NCI-H2227 treated with DMSO at 0.1 percent for 48 hours (cell line): Measurements from ENCODE around the gene STAT4.
A peak's percentile ranks its signal among the peaks of the same experiment; 100 is the strongest.

ENCODE experiments used
- DNase-seq: peaks from one replicate; lab custom pipeline; 2025; lab: John Stamatoyannopoulos, UW

The STAT4 gene

GRCh38 chr2:191173206-191173605 is 22.4 kb upstream of the STAT4 start:
- no peak for DNase-seq

DNA sequence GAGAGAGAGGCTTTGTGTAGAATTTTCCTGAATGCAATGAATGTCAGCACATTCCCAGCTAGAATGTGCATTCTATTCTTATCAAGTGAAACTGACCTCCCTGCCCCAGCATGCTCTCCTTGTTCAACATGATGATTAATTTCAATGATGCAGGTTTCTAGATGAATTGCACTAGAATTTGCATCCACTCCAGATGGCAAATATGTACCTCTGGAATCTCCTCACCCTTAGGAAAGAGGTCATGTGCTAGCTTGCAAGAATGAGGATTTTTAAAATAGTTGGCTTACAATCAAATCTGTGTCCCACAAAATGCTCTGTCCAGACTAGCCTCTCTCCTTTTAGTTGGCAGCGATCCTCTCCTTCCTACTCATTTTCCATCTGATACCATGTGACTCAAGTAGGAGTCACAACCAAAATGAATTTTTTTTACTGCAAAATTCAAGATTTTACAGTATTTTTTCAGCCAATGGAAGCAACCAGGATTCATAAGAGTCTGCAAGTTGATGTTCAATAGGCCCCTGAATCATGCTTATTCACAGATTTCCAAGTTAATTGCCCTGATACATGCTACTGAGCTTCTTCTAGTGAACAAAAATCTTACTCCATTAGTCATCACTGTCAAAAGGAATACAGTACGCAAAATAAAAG is 21.0 kb upstream of the STAT4 start:
- DNase-seq, result no peak

DNA sequence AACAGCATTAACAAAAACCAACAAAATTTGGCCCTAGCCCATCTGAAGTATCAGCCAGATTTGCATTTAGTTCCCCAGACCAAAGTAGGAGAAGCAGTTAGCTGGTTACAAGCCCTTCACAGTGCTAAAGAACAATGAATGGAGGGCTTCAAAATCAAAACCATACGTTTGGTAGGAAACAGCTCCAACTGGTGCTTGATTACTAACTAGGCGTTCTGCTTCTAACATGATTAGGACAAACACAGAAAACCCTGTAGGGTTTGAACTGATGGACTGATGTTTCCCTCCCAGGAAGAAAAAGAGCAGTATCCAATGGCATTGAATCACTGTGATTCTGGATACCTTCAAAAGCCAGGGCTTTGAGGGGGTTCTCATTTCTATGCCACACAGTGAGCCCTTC is 20.5 kb upstream of the STAT4 start:
- DNase-seq, result no peak

- no peak for DNase-seq
Observed at GRCh38 chr2:191170773-191171172, 20.0 kb upstream of the STAT4 start.

- no peak for DNase-seq
Observed at GRCh38 chr2:191170301-191170636, 19.5 kb upstream of the STAT4 start.

DNA sequence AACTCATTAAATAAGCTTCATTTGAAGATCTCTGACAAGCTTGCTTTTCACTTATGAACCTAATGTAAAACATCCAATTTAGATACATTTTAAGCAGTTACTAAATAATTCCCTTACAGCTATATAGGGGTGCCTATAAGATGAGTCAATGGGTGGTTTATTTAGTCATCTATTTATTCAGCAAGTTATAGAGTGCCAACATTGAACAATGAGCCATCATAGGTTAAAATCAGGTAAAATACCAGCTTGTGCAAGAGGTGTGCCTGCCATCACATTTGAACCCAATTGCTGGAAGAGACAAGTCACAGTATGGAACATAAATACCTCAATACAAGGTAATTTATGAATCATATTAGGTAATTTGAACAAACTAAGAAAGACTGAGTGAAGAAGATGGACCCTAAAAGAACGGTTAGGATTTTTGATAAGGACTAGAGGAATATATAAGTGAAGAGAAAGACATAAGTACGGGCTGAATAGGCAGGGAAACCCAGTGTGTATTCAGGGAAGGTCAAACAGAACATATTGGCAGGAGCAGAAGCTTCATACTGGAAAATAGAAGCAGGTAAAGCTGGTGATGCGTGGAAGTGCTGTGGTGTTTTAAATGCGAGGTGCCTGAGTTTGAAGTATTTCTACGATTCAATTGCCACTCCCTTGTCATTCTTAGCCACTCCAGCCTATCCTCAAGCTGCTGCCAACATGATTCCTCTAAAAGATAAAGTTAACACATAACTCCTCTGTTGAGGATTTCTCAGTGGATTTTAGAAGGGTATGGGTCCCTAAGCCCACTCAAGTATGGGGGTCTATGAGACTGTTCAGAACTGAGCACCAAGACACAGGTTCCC is 18.9 kb upstream of the STAT4 start:
- DNase-seq, result no peak

GRCh38 chr2:191167766-191168165 is 17.0 kb upstream of the STAT4 start:
- DNase-seq, result no peak

GRCh38 chr2:191166756-191167445 is 16.1 kb upstream of the STAT4 start:
- no peak for DNase-seq

GRCh38 chr2:191166111-191166755 is 15.4 kb upstream of the STAT4 start:
- DNase-seq, result no peak

DNA sequence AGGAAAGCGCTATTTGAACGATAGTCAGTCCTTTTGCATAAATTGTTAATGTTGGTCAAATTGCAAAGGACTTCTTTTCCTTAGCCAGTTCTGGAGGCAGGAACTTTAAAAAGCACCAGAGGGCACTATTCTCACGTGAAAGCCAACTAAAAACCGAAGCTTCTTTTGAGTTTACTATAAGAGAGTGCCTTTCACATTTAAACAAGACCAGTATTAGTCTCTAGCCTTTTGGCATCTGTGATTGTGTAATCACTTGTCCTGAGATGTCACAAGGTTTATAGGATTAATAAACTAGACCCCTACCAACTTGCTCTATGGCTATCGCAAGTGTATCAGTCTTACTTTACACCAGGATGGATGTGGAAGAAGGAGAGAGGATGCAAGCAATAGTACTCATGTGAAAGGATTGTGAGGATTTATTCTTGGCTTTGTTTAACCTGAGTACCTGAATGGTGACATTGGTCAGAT is 14.4 kb upstream of the STAT4 start:
- peak; percentile 60 for DNase-seq

- DNase-seq, result no peak
Observed at GRCh38 chr2:191158747-191159146, 8.0 kb upstream of the STAT4 start.

DNA sequence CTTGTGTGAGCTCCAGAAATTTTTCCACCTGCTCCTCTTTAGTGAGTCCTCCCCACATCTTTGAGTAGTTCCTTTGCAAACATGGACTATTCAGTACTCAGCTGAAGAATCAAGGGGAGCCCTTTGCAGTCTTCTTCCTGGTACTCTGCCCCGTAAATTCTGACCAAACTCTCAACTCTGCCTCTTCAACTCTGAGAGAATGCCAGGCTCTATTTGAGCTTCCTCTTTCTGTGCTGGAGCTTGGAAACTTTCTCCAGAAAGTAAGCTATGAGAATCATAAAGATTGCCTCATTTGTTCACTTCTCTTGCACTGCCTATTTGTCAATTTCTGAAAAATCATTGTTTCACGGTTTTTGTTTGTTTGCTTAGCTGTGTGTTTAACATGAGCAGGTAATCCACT is 7.4 kb upstream of the STAT4 start:
- DNase-seq, result no peak

GRCh38 chr2:191155608-191156071 is 4.8 kb upstream of the STAT4 start:
- DNase-seq, result peak; percentile 46

DNA sequence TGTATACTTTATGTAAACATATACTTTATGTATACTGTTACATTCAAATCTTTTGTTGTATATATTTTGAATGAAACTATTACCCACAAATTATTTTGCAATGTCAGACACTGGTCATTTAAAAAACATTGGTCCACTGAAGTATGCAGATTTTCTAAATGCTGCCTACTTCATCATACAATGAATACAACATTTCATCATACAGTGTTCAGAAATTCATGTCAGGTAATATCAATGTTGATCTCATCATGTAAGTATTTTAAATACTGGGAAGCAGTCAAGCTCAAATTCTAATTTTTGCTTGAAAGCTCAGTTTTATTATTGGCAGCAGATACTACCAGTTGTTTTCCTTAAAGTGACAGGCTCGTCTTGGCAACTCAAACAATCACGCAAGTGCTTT is 2.9 kb upstream of the STAT4 start:
- no peak for DNase-seq

DNA sequence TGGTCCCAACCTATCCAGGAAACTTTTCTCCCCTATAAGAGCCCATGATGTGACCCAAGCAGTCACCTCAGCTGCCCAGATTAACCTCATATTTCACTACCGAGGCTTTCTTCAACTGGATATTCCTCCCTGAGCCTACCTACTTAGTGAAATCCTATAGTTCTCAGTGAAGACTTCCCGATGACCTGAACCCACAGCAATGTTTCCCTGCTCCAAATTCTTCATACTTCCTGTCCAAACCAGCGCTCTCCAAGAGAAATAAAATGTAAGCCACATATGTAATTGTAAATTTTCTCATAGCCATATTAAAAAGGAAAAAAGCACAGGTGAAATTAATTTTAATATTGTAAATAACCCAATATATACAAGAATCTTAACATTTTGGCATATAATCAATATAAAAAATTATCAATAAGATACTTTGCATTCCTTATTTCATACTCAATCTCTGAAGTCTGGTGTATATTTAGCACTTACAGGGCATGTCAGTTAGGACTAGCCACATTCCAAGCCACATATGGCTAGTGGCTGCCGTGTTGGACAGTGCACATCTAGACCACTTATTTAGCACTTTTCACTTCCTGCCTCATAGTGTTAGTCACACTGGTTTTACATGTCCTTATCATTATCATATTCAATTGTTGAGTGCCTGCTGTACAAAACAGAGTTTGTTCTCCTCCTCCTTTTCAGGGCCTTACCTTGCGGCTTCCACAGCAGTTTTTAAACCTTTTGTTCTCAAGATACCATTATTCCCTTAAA is 1.9 kb upstream of the STAT4 start:
- no peak for DNase-seq

GRCh38 chr2:191151331-191151730 is 537 bp upstream of the STAT4 start:
- no peak for DNase-seq

GRCh38 chr2:191150230-191150599 is 579 bp downstream of the STAT4 start:
- DNase-seq, result peak; percentile 49

GRCh38 chr2:191149391-191149790 is 1.4 kb downstream of the STAT4 start:
- no peak for DNase-seq

- no peak for DNase-seq
Observed at GRCh38 chr2:191148791-191149190, 2.0 kb downstream of the STAT4 start.

DNA sequence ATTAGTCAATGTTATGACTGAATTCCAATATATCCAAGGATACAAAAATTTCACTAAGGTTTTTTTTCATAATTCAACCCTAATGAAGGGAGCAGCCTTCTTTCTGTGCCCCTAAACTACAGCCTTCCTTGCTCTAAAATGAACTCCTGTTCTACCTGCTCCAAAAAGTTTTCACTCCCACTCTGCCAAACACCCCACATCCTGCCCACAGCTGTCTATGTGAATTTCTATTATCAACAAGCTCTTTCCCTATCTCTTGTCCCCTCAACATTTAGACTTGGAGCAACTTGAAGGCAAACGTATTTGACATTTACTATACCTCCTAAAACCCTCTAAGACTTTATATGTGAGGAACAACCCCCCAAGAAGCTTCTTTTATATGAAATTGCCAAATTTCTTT is 2.5 kb downstream of the STAT4 start:
- DNase-seq, result no peak

GRCh38 chr2:191145769-191146471 is 4.9 kb downstream of the STAT4 start:
- no peak for DNase-seq
